GM12874 (cell line): Measurements from ENCODE around the gene SCAPER.

ENCODE experiments used
- TF ChIP-seq, protein P1 (sequence below): IDR thresholded peaks from 2 replicates; pipeline ENCODE4 v1.5.1; 2011; ENCODE audit warnings: low read depth, mild to moderate bottlenecking, control low read depth, low read length, moderate library complexity; ENCODE audit not compliant: insufficient read depth

Gene SCAPER, protein sequence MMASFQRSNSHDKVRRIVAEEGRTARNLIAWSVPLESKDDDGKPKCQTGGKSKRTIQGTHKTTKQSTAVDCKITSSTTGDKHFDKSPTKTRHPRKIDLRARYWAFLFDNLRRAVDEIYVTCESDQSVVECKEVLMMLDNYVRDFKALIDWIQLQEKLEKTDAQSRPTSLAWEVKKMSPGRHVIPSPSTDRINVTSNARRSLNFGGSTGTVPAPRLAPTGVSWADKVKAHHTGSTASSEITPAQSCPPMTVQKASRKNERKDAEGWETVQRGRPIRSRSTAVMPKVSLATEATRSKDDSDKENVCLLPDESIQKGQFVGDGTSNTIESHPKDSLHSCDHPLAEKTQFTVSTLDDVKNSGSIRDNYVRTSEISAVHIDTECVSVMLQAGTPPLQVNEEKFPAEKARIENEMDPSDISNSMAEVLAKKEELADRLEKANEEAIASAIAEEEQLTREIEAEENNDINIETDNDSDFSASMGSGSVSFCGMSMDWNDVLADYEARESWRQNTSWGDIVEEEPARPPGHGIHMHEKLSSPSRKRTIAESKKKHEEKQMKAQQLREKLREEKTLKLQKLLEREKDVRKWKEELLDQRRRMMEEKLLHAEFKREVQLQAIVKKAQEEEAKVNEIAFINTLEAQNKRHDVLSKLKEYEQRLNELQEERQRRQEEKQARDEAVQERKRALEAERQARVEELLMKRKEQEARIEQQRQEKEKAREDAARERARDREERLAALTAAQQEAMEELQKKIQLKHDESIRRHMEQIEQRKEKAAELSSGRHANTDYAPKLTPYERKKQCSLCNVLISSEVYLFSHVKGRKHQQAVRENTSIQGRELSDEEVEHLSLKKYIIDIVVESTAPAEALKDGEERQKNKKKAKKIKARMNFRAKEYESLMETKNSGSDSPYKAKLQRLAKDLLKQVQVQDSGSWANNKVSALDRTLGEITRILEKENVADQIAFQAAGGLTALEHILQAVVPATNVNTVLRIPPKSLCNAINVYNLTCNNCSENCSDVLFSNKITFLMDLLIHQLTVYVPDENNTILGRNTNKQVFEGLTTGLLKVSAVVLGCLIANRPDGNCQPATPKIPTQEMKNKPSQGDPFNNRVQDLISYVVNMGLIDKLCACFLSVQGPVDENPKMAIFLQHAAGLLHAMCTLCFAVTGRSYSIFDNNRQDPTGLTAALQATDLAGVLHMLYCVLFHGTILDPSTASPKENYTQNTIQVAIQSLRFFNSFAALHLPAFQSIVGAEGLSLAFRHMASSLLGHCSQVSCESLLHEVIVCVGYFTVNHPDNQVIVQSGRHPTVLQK (N-terminal part only)

GRCh38 chr15:76905013-76905839 is at the start of gene SCAPER:
TSS of gene SCAPER (minus strand) at chr15:76905340. CDS start at chr15:76883817, 21,523 bp downstream.
- TF ChIP-seq, protein P1, sequence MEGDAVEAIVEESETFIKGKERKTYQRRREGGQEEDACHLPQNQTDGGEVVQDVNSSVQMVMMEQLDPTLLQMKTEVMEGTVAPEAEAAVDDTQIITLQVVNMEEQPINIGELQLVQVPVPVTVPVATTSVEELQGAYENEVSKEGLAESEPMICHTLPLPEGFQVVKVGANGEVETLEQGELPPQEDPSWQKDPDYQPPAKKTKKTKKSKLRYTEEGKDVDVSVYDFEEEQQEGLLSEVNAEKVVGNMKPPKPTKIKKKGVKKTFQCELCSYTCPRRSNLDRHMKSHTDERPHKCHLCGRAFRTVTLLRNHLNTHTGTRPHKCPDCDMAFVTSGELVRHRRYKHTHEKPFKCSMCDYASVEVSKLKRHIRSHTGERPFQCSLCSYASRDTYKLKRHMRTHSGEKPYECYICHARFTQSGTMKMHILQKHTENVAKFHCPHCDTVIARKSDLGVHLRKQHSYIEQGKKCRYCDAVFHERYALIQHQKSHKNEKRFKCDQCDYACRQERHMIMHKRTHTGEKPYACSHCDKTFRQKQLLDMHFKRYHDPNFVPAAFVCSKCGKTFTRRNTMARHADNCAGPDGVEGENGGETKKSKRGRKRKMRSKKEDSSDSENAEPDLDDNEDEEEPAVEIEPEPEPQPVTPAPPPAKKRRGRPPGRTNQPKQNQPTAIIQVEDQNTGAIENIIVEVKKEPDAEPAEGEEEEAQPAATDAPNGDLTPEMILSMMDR = 0 out of 2 replicates have a peak, but pooled peaks have one; percentile 0

DNA sequence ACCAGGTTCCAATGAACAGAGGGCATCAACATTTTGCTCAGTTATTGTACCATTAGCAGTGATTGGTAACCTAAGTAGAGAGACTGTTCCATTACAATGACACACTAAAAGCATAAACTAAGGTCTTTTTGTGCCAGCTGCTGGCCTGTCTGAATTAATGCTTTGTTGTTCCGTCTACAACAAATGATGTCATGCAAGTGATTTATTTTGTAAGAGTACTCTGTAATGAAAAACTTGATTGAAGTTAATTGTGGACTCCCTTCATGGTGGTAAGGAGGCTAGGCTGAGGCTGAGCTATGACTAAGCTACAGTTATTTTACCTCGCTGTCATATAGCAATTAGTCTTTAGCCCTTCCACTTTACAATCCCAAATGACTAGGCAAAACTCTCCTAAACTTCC is 49.6 kb upstream of the SCAPER start:
- TF ChIP-seq, protein P1 = no peak

GRCh38 chr15:76953913-76954312 is 48.8 kb upstream of the SCAPER start:
- TF ChIP-seq, protein P1 = no peak

DNA sequence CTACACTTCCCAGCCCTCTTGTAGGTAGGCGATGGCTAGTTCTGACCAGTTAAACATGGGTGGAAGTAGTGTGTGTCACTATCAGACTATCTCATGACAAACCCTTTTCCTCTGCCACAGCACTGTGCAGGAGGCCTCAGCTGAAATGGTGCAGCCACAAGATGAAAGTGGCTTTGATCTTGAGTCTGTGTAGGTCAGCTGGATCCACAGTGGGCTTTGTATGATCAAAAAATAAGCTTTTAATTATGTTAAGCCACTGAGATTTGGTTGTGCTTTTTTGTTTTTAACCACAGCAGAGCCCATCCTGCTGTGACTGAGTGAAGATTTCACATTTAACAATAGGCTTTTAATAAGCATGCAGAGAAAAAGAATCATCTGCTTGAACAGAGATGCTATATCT is 46.1 kb upstream of the SCAPER start:
- TF ChIP-seq, protein P1 = no peak

GRCh38 chr15:76947454-76947853 is 42.3 kb upstream of the SCAPER start:
- TF ChIP-seq, protein P1 = no peak

DNA sequence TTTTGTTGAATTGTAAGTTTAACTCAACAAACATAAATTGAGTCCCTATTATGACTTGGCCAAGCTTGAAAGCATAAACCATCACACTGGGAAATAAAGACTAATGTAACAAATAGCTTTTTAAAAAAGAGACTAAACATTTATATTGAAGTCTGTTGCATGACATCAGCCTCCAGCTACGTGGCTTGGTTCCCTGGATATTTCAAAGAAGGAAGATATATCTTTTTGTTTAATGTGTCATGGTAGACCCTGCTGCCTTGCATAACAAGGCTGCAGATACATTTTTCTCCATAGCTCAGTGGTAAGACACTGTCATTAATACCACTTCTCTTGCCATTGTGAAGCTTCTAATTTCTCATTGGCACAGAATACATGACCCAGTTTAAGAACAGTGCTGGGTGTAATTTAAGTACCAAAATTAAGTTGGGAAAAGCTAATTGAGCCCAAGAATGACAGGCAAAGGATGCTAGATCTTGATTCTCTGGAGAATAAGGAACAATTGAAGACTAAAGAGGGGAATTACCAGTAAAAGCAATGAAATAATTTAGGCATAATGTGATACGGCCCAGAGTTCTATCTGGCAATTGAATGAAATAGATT is 40.5 kb upstream of the SCAPER start:
- TF ChIP-seq, protein P1 = no peak
